Body of pancreas (tissue), 4 donors: ENCODE measurements around the gene PLIN4. TPM values are rescaled to one million over a fixed set of nuclear protein-coding genes. Genes with fewer than 3 reads are reported as not detected.
A peak's percentile ranks its signal among the peaks of the same experiment; 100 is the strongest.

Source experiments
- ATAC-seq: fragments of 150-250 bp; one replicate; pipeline ENCODE4 v1.9.1; 2016
- DNase-seq, 4 donors: peaks; one replicate each; pipeline ENCODE4 v3.0.0-alpha.2; 2019
- H3K27ac ChIP-seq, 4 donors: fragments of 200-600 bp; sonication (generic); 1 replicate in 3 of 4; 2 replicates in 1 of 4; pipeline versions ENCODE4 v1.5.1 to v1.6.1; 2016 to 2019; ENCODE audit warnings: mild to moderate bottlenecking in 1 of 4, mixed read lengths in 1 of 4, moderate library complexity in 1 of 4
- H3K27me3 ChIP-seq, 2 donors: fragments of 200-600 bp; sonication (generic); one replicate each; pipeline ENCODE4 v1.6.0; 2016; ENCODE audit warnings: mild to moderate bottlenecking in 1 of 2
- H3K36me3 ChIP-seq, 2 donors: fragments of 200-600 bp; sonication (generic); replicated peaks in 1 of 2; 2 replicates each; pipeline ENCODE4 v1.5.1; 2016; ENCODE audit warnings: low read depth in 2 of 2; ENCODE audit not compliant: insufficient read depth in 1 of 2
- H3K4me1 ChIP-seq: fragments of 200-600 bp; sonication (generic); one replicate; pipeline ENCODE4 v1.6.0; 2016
- H3K4me3 ChIP-seq, 2 donors: fragments of 200-600 bp; sonication (generic); 1 replicate in 1 of 2; 2 replicates in 1 of 2; pipeline ENCODE4 v1.5.1; 2016 to 2019
- H3K9me3 ChIP-seq, 3 donors: fragments of 200-600 bp; sonication (generic); 1 replicate in 2 of 3; 2 replicates in 1 of 3; pipeline ENCODE4 v1.5.1; 2016
- POLR2A ChIP-seq, 3 donors: fragments of 450-650 bp; IDR thresholded peaks; one replicate each; pipeline ENCODE4 v1.6.1; 2016; ENCODE audit warnings: antibody characterized with exemption in 3 of 3, mild to moderate bottlenecking in 2 of 3
- WGBS, 2 donors: methylation state at CpG; one replicate each; pipeline ENCODE4 v1.1.5; 2017; 5-methylcytosine and 5-hydroxymethylcytosine counted together
- intact Hi-C: fragments of 100-400 bp; cut with DNase I; formaldehyde crosslinking; loops from one replicate; pipeline ENCODE4 v1.15.1; 2023
- total RNA-seq, 2 donors: library from RNA; depleted of rRNA; stranded (reverse); fragments of >200 nt; gene quantifications; one replicate each; pipeline ENCODE4 v1.1.0, GENCODE V29; 2016
- TF ChIP-seq, protein P1 (sequence below), 7 experiments: fragments of 450-650 bp in 4 of 7; fragments of 200-600 bp in 3 of 7; sonication (generic) in 3 of 7; IDR thresholded peaks; one replicate each; pipeline ENCODE4 v1.5.1; 2016 to 2019; ENCODE audit warnings: antibody characterized with exemption in 7 of 7

Gene PLIN4
- total RNA-seq, 2 donors from 2014 or later, result 18.9 to 125 TPM

DNA sequence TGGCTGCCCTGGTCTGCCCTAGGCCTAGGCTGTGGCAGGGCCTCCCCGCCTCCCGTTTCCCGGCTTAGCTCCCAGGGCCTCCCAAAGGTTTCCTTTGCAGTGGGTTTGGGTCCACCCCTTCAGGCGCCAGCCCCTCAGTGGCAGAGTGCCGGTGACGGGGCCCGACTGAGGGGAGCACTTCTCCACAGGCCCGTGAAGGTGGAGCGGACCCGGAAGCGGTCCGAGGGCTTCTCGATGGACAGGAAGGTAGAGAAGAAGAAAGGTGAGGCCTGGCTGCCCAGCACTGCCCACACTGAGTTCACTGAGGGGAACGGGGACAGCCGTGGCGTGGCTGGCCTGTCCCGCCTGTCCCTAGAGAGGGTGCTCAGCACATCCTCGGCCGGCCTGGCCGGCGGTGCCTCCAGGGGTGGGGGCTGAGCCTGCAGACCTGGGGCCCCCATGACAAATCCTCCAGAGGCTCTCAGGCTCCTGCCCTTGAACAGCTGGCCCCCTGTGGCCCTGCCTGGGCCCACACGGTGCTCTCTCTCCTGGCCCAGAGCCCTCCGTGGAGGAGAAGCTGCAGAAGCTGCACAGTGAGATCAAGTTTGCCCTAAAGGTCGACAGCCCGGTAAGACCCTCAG, 20.4 kb downstream of the PLIN4 start:
- Histone ChIP-seq H3K4me3 (no peak overlapping the region), H3K36me3 (peaks cover 9 to 14% of the 10 kb centered on the region in 2 donors), H3K27me3 (no peaks in the 10 kb centered on the region), H3K9me3 (no peaks in the 10 kb centered on the region), H3K27ac (no peak overlapping the region), H3K4me1 (no peaks in the 10 kb centered on the region)
- ATAC-seq (no peak), DNase-seq (no peak)
- 90 to 97% methylated on average over 17 to 22 of the region's 25 CpGs for WGBS, 2 donors
- intact Hi-C loops, result no loop called here
- TF ChIP-seq POLR2A (IDR thresholded peaks at IDR 0.05), result no peak
- TF ChIP-seq, protein P1, sequence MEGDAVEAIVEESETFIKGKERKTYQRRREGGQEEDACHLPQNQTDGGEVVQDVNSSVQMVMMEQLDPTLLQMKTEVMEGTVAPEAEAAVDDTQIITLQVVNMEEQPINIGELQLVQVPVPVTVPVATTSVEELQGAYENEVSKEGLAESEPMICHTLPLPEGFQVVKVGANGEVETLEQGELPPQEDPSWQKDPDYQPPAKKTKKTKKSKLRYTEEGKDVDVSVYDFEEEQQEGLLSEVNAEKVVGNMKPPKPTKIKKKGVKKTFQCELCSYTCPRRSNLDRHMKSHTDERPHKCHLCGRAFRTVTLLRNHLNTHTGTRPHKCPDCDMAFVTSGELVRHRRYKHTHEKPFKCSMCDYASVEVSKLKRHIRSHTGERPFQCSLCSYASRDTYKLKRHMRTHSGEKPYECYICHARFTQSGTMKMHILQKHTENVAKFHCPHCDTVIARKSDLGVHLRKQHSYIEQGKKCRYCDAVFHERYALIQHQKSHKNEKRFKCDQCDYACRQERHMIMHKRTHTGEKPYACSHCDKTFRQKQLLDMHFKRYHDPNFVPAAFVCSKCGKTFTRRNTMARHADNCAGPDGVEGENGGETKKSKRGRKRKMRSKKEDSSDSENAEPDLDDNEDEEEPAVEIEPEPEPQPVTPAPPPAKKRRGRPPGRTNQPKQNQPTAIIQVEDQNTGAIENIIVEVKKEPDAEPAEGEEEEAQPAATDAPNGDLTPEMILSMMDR (IDR thresholded peaks at IDR 0.05), result no peak

DNA sequence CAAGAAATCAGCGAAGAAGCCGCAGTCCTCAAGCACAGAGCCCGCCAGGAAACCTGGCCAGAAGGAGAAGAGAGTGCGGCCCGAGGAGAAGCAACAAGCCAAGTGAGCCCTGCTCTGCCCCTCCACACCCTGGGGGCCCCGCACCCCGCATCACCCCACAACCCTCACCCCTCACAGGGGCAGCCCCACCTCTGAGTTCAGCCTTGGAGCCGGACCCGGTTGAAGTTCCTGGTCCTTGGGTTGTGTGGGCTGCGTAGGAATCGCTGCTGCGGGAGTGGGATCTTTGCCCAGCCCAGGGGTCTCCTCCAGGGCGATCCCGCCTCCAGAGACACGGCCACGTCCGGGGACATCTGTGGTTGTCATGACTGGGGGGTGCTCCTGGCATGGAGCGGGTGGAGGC, 22.0 kb downstream of the PLIN4 start:
- H3K36me3 ChIP-seq, result peaks cover 9 to 12% of the 10 kb centered on the region in 2 donors
- intact Hi-C loops, result no loop called here
- no peaks in the 10 kb centered on the region for H3K4me1 ChIP-seq
- no peak overlapping the region for H3K4me3 ChIP-seq
- no peaks in the 10 kb centered on the region for H3K9me3 ChIP-seq
- DNase-seq (no peak), ATAC-seq (no peak)
- H3K27me3 ChIP-seq, result no peaks in the 10 kb centered on the region
- H3K27ac ChIP-seq, result no peak overlapping the region
- no peak for TF ChIP-seq POLR2A (IDR thresholded peaks at IDR 0.05)
- TF ChIP-seq, protein P1 (IDR thresholded peaks at IDR 0.05), result no peak
- WGBS, 2 donors, result 87 to 91% methylated on average over 7 to 18 of the region's 18 CpGs

DNA sequence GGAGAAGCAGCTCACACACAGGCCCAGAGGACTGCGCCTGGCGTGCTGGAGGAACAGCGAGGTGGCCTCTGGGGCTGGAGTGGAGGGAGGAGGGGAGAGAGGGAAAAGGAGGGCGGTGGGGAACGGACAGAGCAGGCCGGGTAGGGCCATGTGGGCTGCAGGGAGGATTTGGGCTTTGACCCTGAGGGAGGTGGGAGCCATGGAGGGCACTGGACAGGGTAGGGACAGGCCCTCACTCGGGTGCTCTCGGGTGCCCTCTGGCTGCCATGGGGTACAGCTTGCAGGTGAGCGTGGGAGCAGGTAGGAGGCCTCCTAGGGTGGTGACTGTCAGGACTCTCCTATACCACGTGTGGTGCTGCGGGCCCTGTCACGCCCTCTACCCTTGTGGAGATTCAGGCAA, 22.8 kb downstream of the PLIN4 start:
- Histone ChIP-seq H3K36me3 (peaks cover 9 to 12% of the 10 kb centered on the region in 2 donors), H3K27ac (no peak overlapping the region), H3K4me3 (no peak overlapping the region), H3K27me3 (no peaks in the 10 kb centered on the region), H3K9me3 (no peaks in the 10 kb centered on the region), H3K4me1 (no peaks in the 10 kb centered on the region)
- WGBS, 2 donors, result 82 to 93% methylated on average over 8 to 12 of the region's 12 CpGs
- TF ChIP-seq, protein P1 (IDR thresholded peaks at IDR 0.05), result peak in 3 of 7 experiments; percentile 7 to 24 (median 14)
- TF ChIP-seq POLR2A (IDR thresholded peaks at IDR 0.05), result no peak
- DNase-seq (peak in 1 of 4 donors; percentile 21), ATAC-seq (no peak)
- intact Hi-C loops, result no loop called here

DNA sequence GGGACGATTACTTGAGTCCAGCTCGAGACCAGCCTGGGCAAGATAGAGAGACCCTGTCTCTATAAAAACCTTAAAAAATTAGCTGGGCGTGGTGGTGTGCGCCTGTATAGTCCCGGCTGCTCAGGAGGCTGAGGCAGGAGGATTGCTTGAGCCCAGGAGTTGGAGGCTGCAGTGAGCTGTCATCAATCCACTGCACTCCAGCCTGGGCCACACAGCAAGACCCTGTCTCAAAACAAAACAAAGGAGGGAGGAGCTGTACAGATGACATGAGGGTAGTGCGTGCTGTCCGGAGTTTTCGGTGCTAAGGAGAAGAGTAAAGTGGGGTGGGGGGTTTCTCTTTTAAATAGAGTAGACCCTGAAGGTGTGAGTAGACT, 23.6 kb downstream of the PLIN4 start:
- H3K4me1 ChIP-seq, result no peaks in the 10 kb centered on the region
- DNase-seq (no peak), ATAC-seq (no peak)
- 95% methylated on average over 8 of the region's 8 CpGs for WGBS, 2 donors
- H3K4me3 ChIP-seq, result no peak overlapping the region
- H3K36me3 ChIP-seq, result peaks cover 9 to 12% of the 10 kb centered on the region in 2 donors
- no peaks in the 10 kb centered on the region for H3K9me3 ChIP-seq
- no peak overlapping the region for H3K27ac ChIP-seq
- TF ChIP-seq POLR2A (IDR thresholded peaks at IDR 0.05), result no peak
- TF ChIP-seq, protein P1 (IDR thresholded peaks at IDR 0.05), result no peak
- H3K27me3 ChIP-seq, result no peaks in the 10 kb centered on the region
- intact Hi-C loops, result no loop called here
